PC-3 (cell line): ENCODE measurements around the gene PSME2. TPM values are rescaled to one million over a fixed set of nuclear protein-coding genes. Genes with fewer than 3 reads are reported as not detected.
A peak's percentile ranks its signal among the peaks of the same experiment; 100 is the strongest.

Experiments
- ATAC-seq: fragments of 200-7000 bp; cut with Tn5 transposase; 2 replicates; pipeline ENCODE4 v1.9.1; 2020; ENCODE audit warnings: mild to moderate bottlenecking, moderate library complexity
- BruUV-seq: library from RNA; stranded (reverse); fragments of 400-500 nt; replicated peaks from 2 replicates; lab custom pipeline; 2021; lab: Mats Ljungman, UMichigan
- CTCF ChIA-PET: fragments of 300-600 bp; sonication (Branson Sonifier 250); formaldehyde crosslinking; loops from one replicate; lab custom pipeline; 2022; ENCODE audit warnings: antibody characterized with exemption; lab: Charles Lee
- POLR2A ChIA-PET: fragments of 300-600 bp; sonication (Branson Sonifier 250); formaldehyde crosslinking; loops from one replicate; lab custom pipeline; 2022; ENCODE audit warnings: antibody characterized with exemption; ENCODE audit not compliant: unreplicated experiment; lab: Charles Lee
- DNase-seq: peaks from one replicate; pipeline ENCODE4 v3.0.0-alpha.2; 2015
- H2AFZ ChIP-seq: fragments of 300-600 bp; sonication (generic); 2 replicates; pipeline ENCODE4 v1.6.0; 2016; ENCODE audit warnings: antibody characterized with exemption, low read length
- H3F3A ChIP-seq: fragments of 300-600 bp; sonication (generic); one replicate; pipeline ENCODE4 v1.6.0; 2017; ENCODE audit warnings: antibody characterized with exemption, low read length, control low read depth, mild to moderate bottlenecking; ENCODE audit not compliant: unreplicated experiment
- H3K27ac ChIP-seq: fragments of 300-600 bp; sonication (generic); 2 replicates; pipeline ENCODE4 v1.5.1; 2016; ENCODE audit warnings: mild to moderate bottlenecking, low read length
- H3K27me3 ChIP-seq: fragments of 300-600 bp; sonication (generic); 2 replicates; pipeline ENCODE4 v1.6.1; 2016; ENCODE audit warnings: low read length, mixed read lengths
- H3K36me3 ChIP-seq: fragments of 300-600 bp; sonication (generic); 2 replicates; pipeline ENCODE4 v1.6.1; 2016; ENCODE audit warnings: low read depth, mixed run types, low read length, mixed read lengths
- H3K4me1 ChIP-seq: fragments of 300-600 bp; sonication (generic); 2 replicates; pipeline ENCODE4 v1.5.1; 2016; ENCODE audit warnings: low read length; ENCODE audit not compliant: insufficient read depth
- H3K4me2 ChIP-seq: fragments of 300-600 bp; sonication (generic); 2 replicates; pipeline ENCODE4 v1.6.0; 2016; ENCODE audit warnings: low read length
- H3K4me3 ChIP-seq: fragments of 300-600 bp; sonication (generic); 2 replicates; pipeline ENCODE4 v1.5.1; 2016; ENCODE audit warnings: mild to moderate bottlenecking, low read length, mixed read lengths
- H3K79me2 ChIP-seq: fragments of 300-600 bp; sonication (generic); 2 replicates; pipeline ENCODE4 v1.6.1; 2017; ENCODE audit warnings: low read length, mixed read lengths
- H3K9ac ChIP-seq: fragments of 300-600 bp; sonication (generic); 2 replicates; pipeline ENCODE4 v1.6.0; 2016; ENCODE audit warnings: mild to moderate bottlenecking, low read length
- H3K9me2 ChIP-seq: fragments of 300-600 bp; sonication (generic); replicated peaks from 2 replicates; pipeline ENCODE4 v1.6.1; 2016; ENCODE audit warnings: mixed run types, low read length, mixed read lengths
- H3K9me3 ChIP-seq: fragments of 300-600 bp; sonication (generic); 2 replicates; pipeline ENCODE4 v1.6.1; 2016; ENCODE audit warnings: low read length, mixed read lengths
- H4K20me1 ChIP-seq: fragments of 300-600 bp; sonication (generic); 2 replicates; pipeline ENCODE4 v1.6.1; 2016; ENCODE audit warnings: low read length, mixed read lengths
- CTCF ChIP-seq: fragments of 300-600 bp; sonication (generic); conservative IDR thresholded peaks from 2 replicates; pipeline ENCODE4 v1.5.1; 2017; ENCODE audit warnings: antibody characterized with exemption, low read depth, mild to moderate bottlenecking, low read length
- EZH2 ChIP-seq: fragments of 300-600 bp; sonication (generic); IDR thresholded peaks from one replicate; pipeline ENCODE4 v1.6.1; 2017; ENCODE audit warnings: antibody characterized with exemption, mild to moderate bottlenecking, low read length; ENCODE audit not compliant: unreplicated experiment
- EZH2phosphoT487 ChIP-seq: fragments of 300-600 bp; sonication (generic); IDR thresholded peaks from 2 replicates; pipeline ENCODE4 v1.6.1; 2018; ENCODE audit warnings: mild to moderate bottlenecking, antibody characterized with exemption, low read length, borderline replicate concordance
- intact Hi-C: fragments of 100-400 bp; cut with micrococcal nuclease; formaldehyde crosslinking; loops from 2 replicates; pipeline ENCODE4 v1.9.0; 2023
- total RNA-seq: library from RNA; depleted of rRNA; stranded (reverse); fragments of >200 nt; gene quantifications from 2 replicates; pipeline ENCODE4 v1.2.3, GENCODE V29; 2014

Gene PSME2
- total RNA-seq, 1 experiment from 2014 or later = 297 TPM

GRCh38 chr14:24146978-24147760 lies 759 bp upstream of the PSME2 start, which contains the start of gene RNF31:
Gene RNF31, plus strand, starts transcription at chr14:24147498. Its CDS starts 201 bp downstream, at chr14:24147699.
- Histone ChIP-seq H3K4me1 (peaks cover 18% of the 10 kb centered on the region), H3K4me2 (peak within 1 kb of the TSS; percentile 90), H3K4me3 (peak within 1 kb of the TSS; percentile 86), H3K9ac (peak within 1 kb of the TSS; percentile 84), H3K36me3 (peaks cover 25% of the 10 kb centered on the region; the same call in 1 of the 2 replicates), H3K79me2 (peaks cover 47% of the 10 kb centered on the region), H3K27ac (peak within 1 kb of the TSS; percentile 48), H3K9me2 (no peaks in the 10 kb centered on the region), H4K20me1 (no peaks in the 10 kb centered on the region), H3K27me3 (no peaks in the 10 kb centered on the region), H3K9me3 (no peaks in the 10 kb centered on the region), H2AFZ (peak within 1 kb of the TSS; percentile 79), H3F3A (no peaks in the 10 kb centered on the region)
- no TSS peak for BruUV-seq
- DNase-seq (peak; percentile 98), ATAC-seq (peak; percentile 86)
- ChIA-PET CTCF (interaction anchor here (0.6 to 0.9 kb wide), 3 partner anchors 14 to 271 kb away, joined by 3 to 6 read pairs (median 4); partner anchors contain the start of gene IRF9), POLR2A (interaction anchor here (0.5 to 1.9 kb wide), 6 partner anchors 11 to 167 kb away, joined by 5 to 17 read pairs (median 10); partner anchors contain the start of genes DCAF11, NRL, PSME1 and TINF2)
- TF ChIP-seq EZH2 (no peak), CTCF (no peak), EZH2phosphoT487 (no peak)
- intact Hi-C loops = loop anchor here (1.0 kb wide), 1 partner anchor 33 kb away; the partner anchor contains the start of genes DCAF11 and NRL

- H3K9ac ChIP-seq = peak overlapping the region; percentile 84
- H3K27ac ChIP-seq = peak overlapping the region; percentile 40
- H4K20me1 ChIP-seq = no peaks in the 10 kb centered on the region
- peaks cover 14% of the 10 kb centered on the region; the same call in 1 of the 2 replicates for H3K36me3 ChIP-seq
- no peaks in the 10 kb centered on the region for H3K27me3 ChIP-seq
- H3F3A ChIP-seq = no peaks in the 10 kb centered on the region
- TF ChIP-seq EZH2phosphoT487 = no peak
- no peak for TF ChIP-seq CTCF
- no peak for TF ChIP-seq EZH2
- ChIA-PET POLR2A (interaction anchor here (0.6 to 1.9 kb wide), 2 partner anchors 31 to 87 kb away, joined by 5 to 17 read pairs; partner anchors contain the start of genes DCAF11 and NRL), CTCF (no interaction called here)
- no peak for DNase-seq
- intact Hi-C loops = no loop called here
- BruUV-seq = TSS peak; percentile 53
- H2AFZ ChIP-seq = peak overlapping the region; percentile 78
- H3K9me3 ChIP-seq = no peaks in the 10 kb centered on the region
- H3K4me2 ChIP-seq = peak overlapping the region; percentile 90
- H3K9me2 ChIP-seq = no peaks in the 10 kb centered on the region
- H3K4me3 ChIP-seq = peak overlapping the region; percentile 86
- ATAC-seq = no peak
- H3K79me2 ChIP-seq = peaks cover 51% of the 10 kb centered on the region
- H3K4me1 ChIP-seq = peaks cover 21% of the 10 kb centered on the region
Measured at GRCh38 chr14:24145690-24146452, 539 bp downstream of the PSME2 start.
